Left renal pelvis (tissue), 4 donors: Measurements from ENCODE around the gene PODNL1. TPM values are rescaled to one million over a fixed set of nuclear protein-coding genes. Genes with fewer than 3 reads are reported as not detected.

ENCODE experiments used
- polyA plus RNA-seq, 4 donors: library from polyadenylated mRNA; unstranded; fragments of 120-200 nt; gene quantifications; one replicate each; pipeline ENCODE4 v1.2.1, GENCODE V29; 2013; ENCODE audit not compliant: insufficient read length in 4 of 4

The PODNL1 gene
- polyA plus RNA-seq, 4 donors: 0.86 to 1.7 (median 1.4) TPM

Other genes with a start within 250 kb of the PODNL1 start
- 10 to 100 TPM; 15.5 to 42.7 (median 20.4) TPM for gene MRI1, start 173.9 kb downstream of the PODNL1 start, polyA plus RNA-seq
- gene C19orf53, start 164.0 kb downstream of the PODNL1 start, polyA plus RNA-seq: 100 to 1,000 TPM in 2 of 4 donors, 10 to 100 TPM in 2; 82.6 to 127 (median 107) TPM
- 10 to 100 TPM in 1 of 4 donors, 1 to 10 TPM in 3; 3.7 to 11.7 (median 6.8) TPM for gene ZSWIM4, start 143.0 kb downstream of the PODNL1 start, polyA plus RNA-seq
- gene NANOS3, start 61.3 kb downstream of the PODNL1 start, polyA plus RNA-seq: 1 to 10 TPM in 3 of 4 donors, under 1 TPM in 1; 0.79 to 2.6 (median 1.6) TPM
- 1 to 10 TPM; 4.8 to 8.9 (median 6.0) TPM for gene BRME1, start 32.3 kb downstream of the PODNL1 start, polyA plus RNA-seq
- 10 to 100 TPM; 19.4 to 45.8 (median 23.0) TPM for gene CC2D1A, start 32.2 kb downstream of the PODNL1 start, polyA plus RNA-seq
- 10 to 100 TPM; 26.1 to 46.7 (median 28.2) TPM for gene DCAF15, start 14.1 kb upstream of the PODNL1 start, polyA plus RNA-seq
- gene RFX1, start 67.9 kb upstream of the PODNL1 start, polyA plus RNA-seq: 10 to 100 TPM in 2 of 4 donors, 1 to 10 TPM in 2; 9.3 to 19.2 (median 10.2) TPM
- not detected for gene RLN3, start 89.7 kb upstream of the PODNL1 start, polyA plus RNA-seq
- gene IL27RA, start 93.3 kb upstream of the PODNL1 start, polyA plus RNA-seq: 1 to 10 TPM; 3.8 to 7.8 (median 5.9) TPM
- gene PALM3, start 123.7 kb upstream of the PODNL1 start, polyA plus RNA-seq: 10 to 100 TPM in 3 of 4 donors, under 1 TPM in 1; 0.94 to 32.9 (median 20.1) TPM
- gene MISP3, start 134.4 kb upstream of the PODNL1 start, polyA plus RNA-seq: 10 to 100 TPM in 1 of 4 donors, 1 to 10 TPM in 3; 1.3 to 10.3 (median 6.3) TPM
- gene C19orf67, start 147.4 kb upstream of the PODNL1 start, polyA plus RNA-seq: not detected
- gene SAMD1, start 152.3 kb upstream of the PODNL1 start, polyA plus RNA-seq: 10 to 100 TPM; 39.8 to 52.0 (median 41.4) TPM
- gene PRKACA, start 179.3 kb upstream of the PODNL1 start, polyA plus RNA-seq: 100 to 1,000 TPM in 2 of 4 donors, 10 to 100 TPM in 2; 90.6 to 106 (median 99.0) TPM
- 10 to 100 TPM; 15.1 to 19.8 (median 19.4) TPM for gene ASF1B, start 198.2 kb upstream of the PODNL1 start, polyA plus RNA-seq